ENCODE results near the gene ANO9.

GRCh38 chr11:409008-409599, 32.7 kb downstream of the ANO9 start:
- TF ChIP-seq EZH2 (IDR thresholded peaks at IDR 0.05; ENCODE audit: insufficient read depth, low read length): no peak
- no peak for TF ChIP-seq CTCF (IDR thresholded peaks at IDR 0.05; ENCODE audit: insufficient read depth, low read depth, low read length)
